Parathyroid adenoma (tissue), 2 donors: ENCODE data around the gene SHANK2.

ENCODE experiments used
- H2AFZ ChIP-seq: fragments of 300-600 bp; sonication (generic); one replicate; pipeline ENCODE4 v1.7.0; 2017; ENCODE audit warnings: antibody characterized with exemption, mild to moderate bottlenecking
- H3K27ac ChIP-seq: fragments of 300-600 bp; sonication (generic); one replicate; pipeline ENCODE4 v1.7.0; 2017
- H3K27me3 ChIP-seq: fragments of 300-600 bp; sonication (generic); one replicate; pipeline ENCODE4 v1.7.0; 2017; ENCODE audit warnings: low read length; ENCODE audit not compliant: control insufficient read depth, insufficient read depth
- H3K36me3 ChIP-seq: fragments of 300-600 bp; sonication (generic); one replicate; pipeline ENCODE4 v1.7.0; 2017; ENCODE audit warnings: low read length; ENCODE audit not compliant: control insufficient read depth, insufficient read depth
- H3K4me1 ChIP-seq: fragments of 300-600 bp; sonication (generic); one replicate; pipeline ENCODE4 v1.7.0; 2017; ENCODE audit warnings: control low read depth
- H3K4me2 ChIP-seq: fragments of 300-600 bp; sonication (generic); one replicate; pipeline ENCODE4 v1.7.0; 2017; ENCODE audit warnings: low read length
- H3K4me3 ChIP-seq: fragments of 300-600 bp; sonication (generic); one replicate; pipeline ENCODE4 v1.7.0; 2017; ENCODE audit warnings: low read depth, low read length
- H3K79me2 ChIP-seq: fragments of 300-600 bp; sonication (generic); one replicate; pipeline ENCODE4 v1.7.0; 2017; ENCODE audit warnings: control low read depth
- H3K9ac ChIP-seq: fragments of 300-600 bp; sonication (generic); one replicate; pipeline ENCODE4 v1.7.0; 2017; ENCODE audit warnings: mild to moderate bottlenecking
- H3K9me3 ChIP-seq: fragments of 300-600 bp; sonication (generic); one replicate; pipeline ENCODE4 v1.7.0; 2017; ENCODE audit warnings: low read length; ENCODE audit not compliant: control insufficient read depth
- TF ChIP-seq, protein P1 (sequence below): fragments of 300-600 bp; sonication (generic); IDR thresholded peaks from one replicate; pipeline ENCODE4 v1.7.0; 2017; ENCODE audit warnings: antibody characterized with exemption, mild to moderate bottlenecking
- donor health status: primary hyperparathyroidism.

SHANK2 gene

GRCh38 chr11:71204748-71205664 is 47.4 kb downstream of the SHANK2 start:
- no peak overlapping the region for H2AFZ ChIP-seq
- no peaks in the 10 kb centered on the region for H3K36me3 ChIP-seq
- no peaks in the 10 kb centered on the region for H3K27me3 ChIP-seq
- TF ChIP-seq, protein P1, sequence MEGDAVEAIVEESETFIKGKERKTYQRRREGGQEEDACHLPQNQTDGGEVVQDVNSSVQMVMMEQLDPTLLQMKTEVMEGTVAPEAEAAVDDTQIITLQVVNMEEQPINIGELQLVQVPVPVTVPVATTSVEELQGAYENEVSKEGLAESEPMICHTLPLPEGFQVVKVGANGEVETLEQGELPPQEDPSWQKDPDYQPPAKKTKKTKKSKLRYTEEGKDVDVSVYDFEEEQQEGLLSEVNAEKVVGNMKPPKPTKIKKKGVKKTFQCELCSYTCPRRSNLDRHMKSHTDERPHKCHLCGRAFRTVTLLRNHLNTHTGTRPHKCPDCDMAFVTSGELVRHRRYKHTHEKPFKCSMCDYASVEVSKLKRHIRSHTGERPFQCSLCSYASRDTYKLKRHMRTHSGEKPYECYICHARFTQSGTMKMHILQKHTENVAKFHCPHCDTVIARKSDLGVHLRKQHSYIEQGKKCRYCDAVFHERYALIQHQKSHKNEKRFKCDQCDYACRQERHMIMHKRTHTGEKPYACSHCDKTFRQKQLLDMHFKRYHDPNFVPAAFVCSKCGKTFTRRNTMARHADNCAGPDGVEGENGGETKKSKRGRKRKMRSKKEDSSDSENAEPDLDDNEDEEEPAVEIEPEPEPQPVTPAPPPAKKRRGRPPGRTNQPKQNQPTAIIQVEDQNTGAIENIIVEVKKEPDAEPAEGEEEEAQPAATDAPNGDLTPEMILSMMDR = no peak
- no peaks in the 10 kb centered on the region for H3K79me2 ChIP-seq
- no peak overlapping the region for H3K4me3 ChIP-seq
- no peaks in the 10 kb centered on the region for H3K4me1 ChIP-seq
- no peak overlapping the region for H3K9ac ChIP-seq
- H3K4me2 ChIP-seq = no peak overlapping the region
- H3K27ac ChIP-seq = no peak overlapping the region
- no peaks in the 10 kb centered on the region for H3K9me3 ChIP-seq

DNA sequence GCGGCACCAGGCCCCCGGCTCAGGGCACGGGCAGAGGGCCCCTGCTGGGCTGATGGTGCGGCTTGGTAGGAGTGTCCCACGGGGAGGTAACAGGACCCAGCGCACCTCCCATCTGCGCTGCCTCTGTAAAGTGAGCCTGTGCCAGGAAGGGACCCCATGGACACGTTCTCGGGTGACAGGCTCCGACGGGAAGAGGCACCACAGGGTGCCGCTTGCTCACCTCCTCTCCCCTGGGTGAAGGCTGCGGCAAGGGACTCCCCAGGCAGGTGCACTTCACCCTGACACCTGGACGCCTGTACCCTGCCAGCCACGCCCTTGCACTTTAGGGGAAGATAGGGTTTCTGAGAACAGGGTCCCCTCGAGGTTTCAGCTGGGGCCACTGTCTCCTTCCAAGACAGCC is 48.1 kb downstream of the SHANK2 start:
- no peak overlapping the region for H2AFZ ChIP-seq
- no peaks in the 10 kb centered on the region for H3K4me1 ChIP-seq
- no peaks in the 10 kb centered on the region for H3K36me3 ChIP-seq
- no peak overlapping the region for H3K27ac ChIP-seq
- H3K9me3 ChIP-seq = no peaks in the 10 kb centered on the region
- no peak overlapping the region for H3K9ac ChIP-seq
- no peaks in the 10 kb centered on the region for H3K27me3 ChIP-seq
- TF ChIP-seq, protein P1 = no peak
- H3K79me2 ChIP-seq = no peaks in the 10 kb centered on the region
- no peak overlapping the region for H3K4me2 ChIP-seq
- H3K4me3 ChIP-seq = no peak overlapping the region

DNA sequence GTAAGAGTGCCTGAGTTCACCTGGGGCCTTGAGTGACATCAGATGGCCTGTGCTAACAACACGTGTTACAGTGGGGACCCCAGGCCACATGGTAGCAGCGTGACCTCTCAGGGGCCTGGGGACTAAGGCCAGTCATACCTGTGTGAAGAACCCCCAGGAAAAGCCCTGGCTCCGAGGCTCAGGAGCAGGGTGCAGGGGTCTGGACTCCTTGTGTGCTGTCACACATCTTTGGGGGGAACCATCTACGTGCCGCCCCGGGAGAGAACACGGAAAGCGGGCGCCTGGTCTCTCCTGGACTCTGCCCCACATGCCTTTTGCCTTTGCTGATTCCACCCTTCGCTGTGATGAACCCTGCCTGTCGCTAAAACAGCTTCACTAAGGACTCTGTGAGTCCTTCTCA is 48.7 kb downstream of the SHANK2 start:
- Histone ChIP-seq H3K4me3 (no peak overlapping the region), H3K9me3 (no peaks in the 10 kb centered on the region), H2AFZ (no peak overlapping the region), H3K36me3 (no peaks in the 10 kb centered on the region), H3K27me3 (no peaks in the 10 kb centered on the region), H3K27ac (no peak overlapping the region), H3K4me1 (no peaks in the 10 kb centered on the region), H3K9ac (no peak overlapping the region), H3K4me2 (no peak overlapping the region), H3K79me2 (no peaks in the 10 kb centered on the region)
- TF ChIP-seq, protein P1 = no peak

- no peaks in the 10 kb centered on the region for H3K4me1 ChIP-seq
- no peak overlapping the region for H3K27ac ChIP-seq
- H3K36me3 ChIP-seq = no peaks in the 10 kb centered on the region
- no peak overlapping the region for H2AFZ ChIP-seq
- TF ChIP-seq, protein P1 = no peak
- no peaks in the 10 kb centered on the region for H3K79me2 ChIP-seq
- H3K27me3 ChIP-seq = no peaks in the 10 kb centered on the region
- no peak overlapping the region for H3K4me2 ChIP-seq
- H3K9ac ChIP-seq = no peak overlapping the region
- no peak overlapping the region for H3K4me3 ChIP-seq
- H3K9me3 ChIP-seq = no peaks in the 10 kb centered on the region
These were observed 49.4 kb downstream of the SHANK2 start for GRCh38 chr11:71202966-71203365.

DNA sequence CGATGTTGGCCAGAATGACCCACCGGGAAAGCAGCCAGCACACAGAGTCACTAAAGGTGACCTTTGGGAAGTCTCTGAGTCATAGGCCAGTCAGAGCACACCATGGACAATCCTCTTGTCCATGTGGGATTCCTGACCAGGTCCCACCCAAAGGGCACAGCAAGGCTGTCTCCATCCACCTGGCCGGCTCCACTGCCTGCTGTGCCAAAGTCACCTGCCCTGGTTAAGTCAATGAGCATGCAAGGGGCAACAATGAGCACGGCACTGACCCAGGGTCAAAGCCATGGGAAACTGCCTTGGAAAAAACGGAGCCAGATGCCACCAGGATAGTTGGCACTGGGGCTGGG is 49.8 kb downstream of the SHANK2 start:
- H3K4me2 ChIP-seq = no peak overlapping the region
- H2AFZ ChIP-seq = no peak overlapping the region
- H3K79me2 ChIP-seq = no peaks in the 10 kb centered on the region
- no peaks in the 10 kb centered on the region for H3K36me3 ChIP-seq
- H3K27ac ChIP-seq = no peak overlapping the region
- no peaks in the 10 kb centered on the region for H3K9me3 ChIP-seq
- no peaks in the 10 kb centered on the region for H3K4me1 ChIP-seq
- no peak overlapping the region for H3K9ac ChIP-seq
- H3K4me3 ChIP-seq = no peak overlapping the region
- TF ChIP-seq, protein P1 = no peak
- no peaks in the 10 kb centered on the region for H3K27me3 ChIP-seq
